BJ (cell line): ENCODE measurements around the gene NRP1. TPM values are rescaled to one million over a fixed set of nuclear protein-coding genes. Genes with fewer than 3 reads are reported as not detected.

Experiments
- CTCF ChIA-PET: fragments of 350-600 bp; formaldehyde crosslinking; extraction: SDS; loops from one replicate; lab custom pipeline; 2021; ENCODE audit warnings: antibody characterized with exemption, inconsistent platforms; lab: Yijun Ruan, JAX
- POLR2A ChIA-PET: fragments of 300-600 bp; sonication (Branson Sonifier 250); formaldehyde crosslinking; extraction: SDS; loops from one replicate; lab custom pipeline; 2021; ENCODE audit warnings: antibody characterized with exemption; lab: Charles Lee
- DNase-seq: peaks from one replicate; pipeline ENCODE4 v3.0.0-alpha.2; 2011; ENCODE audit warnings: low read depth
- H3K27me3 ChIP-seq: 2 replicates; pipeline ENCODE4 v1.6.0; 2011; ENCODE audit warnings: low read length; ENCODE audit not compliant: control insufficient read depth, insufficient read depth
- H3K36me3 ChIP-seq: 2 replicates; pipeline ENCODE4 v1.5.1; 2011; ENCODE audit warnings: low read length; ENCODE audit not compliant: control insufficient read depth, insufficient read depth
- H3K4me3 ChIP-seq: 2 replicates; pipeline ENCODE4 v1.5.1; 2011; ENCODE audit warnings: low read depth, mild to moderate bottlenecking, control low read depth, low read length
- polyA plus RNA-seq: library from polyadenylated mRNA; depleted of rRNA; stranded (reverse); fragments of >200 nt; gene quantifications from 2 replicates; pipeline ENCODE4 v1.2.3, GENCODE V29; 2011
- TF ChIP-seq, protein P1 (sequence below): IDR thresholded peaks from 2 replicates; pipeline ENCODE4 v1.5.1; 2011; ENCODE audit warnings: low read depth, mild to moderate bottlenecking, control low read depth, inconsistent platforms, low read length, moderate library complexity; ENCODE audit not compliant: insufficient read depth

The NRP1 gene
- polyA plus RNA-seq, 1 experiment: 141 TPM

DNA sequence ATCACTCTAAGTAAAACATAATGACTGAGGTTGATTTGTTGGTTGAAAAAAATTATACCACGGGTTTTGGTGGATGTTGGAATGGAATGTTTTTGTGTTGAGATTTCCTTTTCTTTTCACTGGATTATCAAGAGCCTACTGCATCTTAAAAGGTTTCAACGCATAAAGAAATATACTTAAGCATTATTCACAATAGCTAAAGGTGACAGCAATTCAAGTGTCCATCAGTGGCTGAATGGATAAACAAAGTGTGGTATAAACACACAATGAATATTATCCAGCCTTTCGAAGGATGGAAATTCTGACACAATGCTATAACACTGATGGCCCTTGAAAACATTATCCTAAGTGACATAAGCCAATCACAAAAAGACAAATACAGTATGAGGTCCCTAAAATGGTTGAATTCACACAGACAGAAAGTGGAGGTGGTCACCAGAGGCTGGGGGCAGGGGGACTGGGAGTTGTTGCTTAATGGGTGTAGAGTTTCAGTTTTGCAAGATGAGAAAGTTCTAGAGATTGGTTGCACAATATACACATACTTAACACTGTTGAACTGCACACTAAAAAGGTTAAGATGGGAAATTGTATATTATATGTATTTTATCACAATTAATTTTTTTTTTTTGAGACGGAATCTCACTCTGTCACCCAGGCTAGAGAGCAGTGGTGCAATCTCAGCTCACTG lies 122.3 kb downstream of the NRP1 start:
- Histone ChIP-seq H3K4me3 (no peak overlapping the region), H3K36me3 (peaks cover 23% of the 10 kb centered on the region), H3K27me3 (no peaks in the 10 kb centered on the region)
- TF ChIP-seq, protein P1, sequence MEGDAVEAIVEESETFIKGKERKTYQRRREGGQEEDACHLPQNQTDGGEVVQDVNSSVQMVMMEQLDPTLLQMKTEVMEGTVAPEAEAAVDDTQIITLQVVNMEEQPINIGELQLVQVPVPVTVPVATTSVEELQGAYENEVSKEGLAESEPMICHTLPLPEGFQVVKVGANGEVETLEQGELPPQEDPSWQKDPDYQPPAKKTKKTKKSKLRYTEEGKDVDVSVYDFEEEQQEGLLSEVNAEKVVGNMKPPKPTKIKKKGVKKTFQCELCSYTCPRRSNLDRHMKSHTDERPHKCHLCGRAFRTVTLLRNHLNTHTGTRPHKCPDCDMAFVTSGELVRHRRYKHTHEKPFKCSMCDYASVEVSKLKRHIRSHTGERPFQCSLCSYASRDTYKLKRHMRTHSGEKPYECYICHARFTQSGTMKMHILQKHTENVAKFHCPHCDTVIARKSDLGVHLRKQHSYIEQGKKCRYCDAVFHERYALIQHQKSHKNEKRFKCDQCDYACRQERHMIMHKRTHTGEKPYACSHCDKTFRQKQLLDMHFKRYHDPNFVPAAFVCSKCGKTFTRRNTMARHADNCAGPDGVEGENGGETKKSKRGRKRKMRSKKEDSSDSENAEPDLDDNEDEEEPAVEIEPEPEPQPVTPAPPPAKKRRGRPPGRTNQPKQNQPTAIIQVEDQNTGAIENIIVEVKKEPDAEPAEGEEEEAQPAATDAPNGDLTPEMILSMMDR: no peak
- no peak for DNase-seq
- POLR2A ChIA-PET: interaction anchor here (0.6 to 0.7 kb wide), 3 partner anchors 61 to 105 kb away, joined by 3 to 6 read pairs (median 4); no protein-coding TSS in a partner anchor
- CTCF ChIA-PET: interaction anchor here (0.5 to 2.7 kb wide), 5 partner anchors 16 to 120 kb away, joined by 3 to 14 read pairs (median 3); no protein-coding TSS in a partner anchor

DNA sequence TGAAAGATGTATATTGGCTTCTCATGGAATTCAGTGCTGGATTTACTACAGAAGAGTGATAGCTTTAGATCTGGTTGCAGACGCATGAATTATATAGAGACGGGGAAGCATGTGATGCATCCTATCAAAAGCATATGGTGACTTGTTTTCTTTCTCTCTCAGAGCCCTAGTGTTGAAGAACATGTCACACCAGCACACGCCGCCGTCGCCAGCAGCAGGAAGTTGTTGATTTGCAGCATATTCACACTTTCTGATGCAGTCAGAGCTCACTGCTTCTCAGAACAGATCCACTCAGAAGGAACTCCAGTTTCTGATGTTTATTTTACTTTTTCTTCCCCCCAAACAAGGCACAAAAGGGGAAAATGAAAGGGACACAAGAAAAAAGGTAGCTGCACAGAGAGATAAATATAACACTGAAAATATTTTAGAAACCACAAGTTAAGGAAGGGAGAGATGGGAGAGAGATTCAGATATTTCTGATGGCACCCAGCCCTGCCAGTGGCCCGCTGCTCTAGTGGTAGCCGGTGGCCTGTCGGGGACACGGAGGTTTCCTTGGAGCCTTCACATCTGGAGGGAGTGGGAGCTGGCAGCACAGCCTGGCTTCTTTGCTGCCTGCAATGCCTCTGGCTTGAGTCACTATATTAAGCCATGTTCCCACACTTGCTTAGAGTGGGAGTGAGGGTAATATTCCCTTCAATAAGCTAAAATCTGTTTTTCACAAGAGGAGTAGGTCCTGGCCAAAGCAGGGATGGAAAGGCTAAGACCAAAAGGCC lies 123.2 kb downstream of the NRP1 start:
- peaks cover 25% of the 10 kb centered on the region for H3K36me3 ChIP-seq
- H3K27me3 ChIP-seq: no peaks in the 10 kb centered on the region
- ChIA-PET CTCF (interaction anchor here (0.6 to 2.7 kb wide), 5 partner anchors 13 to 1426 kb away, joined by 3 to 14 read pairs (median 3); no protein-coding TSS in a partner anchor), POLR2A (interaction anchor here (0.6 kb wide), 1 partner anchor 38 kb away, joined by 3 read pairs; no protein-coding TSS in a partner anchor)
- TF ChIP-seq, protein P1: no peak
- H3K4me3 ChIP-seq: no peak overlapping the region
- peak; percentile 89 for DNase-seq

DNA sequence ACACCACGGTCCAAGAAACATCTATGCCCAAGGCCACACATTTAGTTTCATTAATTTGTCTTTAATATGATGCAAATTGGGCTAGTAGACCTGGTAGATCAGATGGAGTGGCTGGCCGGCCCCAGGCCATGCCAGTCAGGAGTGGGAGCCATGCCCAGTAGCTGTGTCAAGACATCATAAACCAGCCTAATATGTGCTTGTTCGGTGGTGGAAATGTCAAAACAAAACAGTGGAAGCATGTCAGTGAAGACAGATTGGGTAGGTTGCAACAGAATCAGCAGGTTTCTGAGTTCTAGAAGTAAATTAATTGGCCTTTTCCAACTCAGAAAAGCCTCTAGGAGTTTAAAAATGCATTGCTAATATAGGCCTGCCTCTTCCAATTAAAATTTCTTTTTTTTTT lies 124.7 kb downstream of the NRP1 start:
- no peak for DNase-seq
- TF ChIP-seq, protein P1: no peak
- POLR2A ChIA-PET: no interaction called here
- CTCF ChIA-PET: interaction anchor here (2.7 kb wide), 1 partner anchor 17 kb away, joined by 14 read pairs; no protein-coding TSS in a partner anchor
- Histone ChIP-seq H3K4me3 (no peak overlapping the region), H3K27me3 (no peaks in the 10 kb centered on the region), H3K36me3 (peaks cover 28% of the 10 kb centered on the region)

DNA sequence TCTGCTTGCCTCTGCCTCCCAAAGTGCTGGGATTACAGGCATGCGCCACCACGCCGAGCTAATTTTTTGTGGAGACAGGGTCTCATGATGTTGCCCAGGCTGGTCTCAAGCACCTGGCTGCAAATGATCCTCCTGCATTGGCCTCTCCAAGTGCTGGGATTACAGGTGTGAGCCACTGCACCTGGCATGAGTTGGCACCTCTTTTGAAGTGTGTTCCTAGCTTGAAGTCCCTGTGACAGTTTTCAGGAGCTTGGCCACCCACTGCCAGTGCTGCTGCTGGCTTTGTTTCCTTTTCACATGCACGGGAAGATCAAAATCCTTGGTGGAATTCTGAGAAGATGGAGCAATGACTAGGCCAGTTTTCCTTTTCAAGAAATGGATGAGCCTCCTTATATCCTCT lies 126.3 kb downstream of the NRP1 start:
- DNase-seq: no peak
- Histone ChIP-seq H3K36me3 (peaks cover 22% of the 10 kb centered on the region), H3K27me3 (no peaks in the 10 kb centered on the region), H3K4me3 (no peak overlapping the region)
- TF ChIP-seq, protein P1: no peak
- ChIA-PET CTCF (interaction anchor here (1.5 kb wide), 2 partner anchors 10 to 15 kb away, joined by 3 read pairs; no protein-coding TSS in a partner anchor), POLR2A (no interaction called here)

DNA sequence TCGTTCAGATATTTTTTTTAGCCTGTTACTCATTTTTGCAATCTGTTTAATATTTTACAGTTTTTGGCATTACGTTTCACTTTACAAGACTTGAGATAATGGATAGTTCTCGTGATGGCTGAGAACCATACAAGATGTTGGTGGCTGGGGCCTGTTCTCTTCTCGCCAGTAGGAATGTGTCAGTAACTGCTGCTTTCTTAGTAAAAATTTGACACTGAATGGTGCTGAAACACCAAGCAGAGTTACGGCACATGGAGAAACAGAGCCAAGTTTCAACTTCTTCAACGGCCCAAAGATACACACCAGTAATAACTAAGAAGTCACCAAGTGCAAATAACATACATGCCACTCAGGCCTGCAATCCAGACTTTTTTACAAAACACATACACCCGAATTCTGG lies 130.4 kb downstream of the NRP1 start:
- DNase-seq: no peak
- Histone ChIP-seq H3K27me3 (no peaks in the 10 kb centered on the region), H3K4me3 (no peak overlapping the region), H3K36me3 (peaks cover 25% of the 10 kb centered on the region)
- TF ChIP-seq, protein P1: no peak
- CTCF ChIA-PET: interaction anchor here (2.0 kb wide), 1 partner anchor 11 kb away, joined by 9 read pairs; no protein-coding TSS in a partner anchor
- POLR2A ChIA-PET: no interaction called here
